ENCODE data around the gene TMEM207. TPM values are rescaled to one million over a fixed set of nuclear protein-coding genes. Genes with fewer than 3 reads are reported as not detected.

The TMEM207 gene
- total RNA-seq, 1 experiment from 2014 or later = not detected

DNA sequence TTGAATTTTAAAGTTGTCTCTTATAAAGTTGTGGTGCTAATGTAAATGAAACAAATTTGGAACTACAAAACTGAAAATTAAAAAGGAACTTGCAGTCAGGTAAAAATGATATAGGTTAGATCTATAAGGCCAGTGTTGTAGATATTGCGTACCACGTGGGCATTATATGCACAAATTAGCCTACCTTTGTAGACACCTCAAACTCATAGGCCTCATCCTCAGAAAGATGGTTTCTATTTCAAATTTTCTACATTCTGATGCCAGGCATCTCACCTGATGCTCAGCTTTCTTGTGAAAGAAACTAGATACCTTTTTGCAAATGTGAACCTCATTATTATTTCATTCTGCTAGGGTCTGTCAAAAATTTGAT lies 25.6 kb downstream of the TMEM207 start (continued):
- TF ChIP-seq, protein P1, sequence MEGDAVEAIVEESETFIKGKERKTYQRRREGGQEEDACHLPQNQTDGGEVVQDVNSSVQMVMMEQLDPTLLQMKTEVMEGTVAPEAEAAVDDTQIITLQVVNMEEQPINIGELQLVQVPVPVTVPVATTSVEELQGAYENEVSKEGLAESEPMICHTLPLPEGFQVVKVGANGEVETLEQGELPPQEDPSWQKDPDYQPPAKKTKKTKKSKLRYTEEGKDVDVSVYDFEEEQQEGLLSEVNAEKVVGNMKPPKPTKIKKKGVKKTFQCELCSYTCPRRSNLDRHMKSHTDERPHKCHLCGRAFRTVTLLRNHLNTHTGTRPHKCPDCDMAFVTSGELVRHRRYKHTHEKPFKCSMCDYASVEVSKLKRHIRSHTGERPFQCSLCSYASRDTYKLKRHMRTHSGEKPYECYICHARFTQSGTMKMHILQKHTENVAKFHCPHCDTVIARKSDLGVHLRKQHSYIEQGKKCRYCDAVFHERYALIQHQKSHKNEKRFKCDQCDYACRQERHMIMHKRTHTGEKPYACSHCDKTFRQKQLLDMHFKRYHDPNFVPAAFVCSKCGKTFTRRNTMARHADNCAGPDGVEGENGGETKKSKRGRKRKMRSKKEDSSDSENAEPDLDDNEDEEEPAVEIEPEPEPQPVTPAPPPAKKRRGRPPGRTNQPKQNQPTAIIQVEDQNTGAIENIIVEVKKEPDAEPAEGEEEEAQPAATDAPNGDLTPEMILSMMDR (IDR thresholded peaks at IDR 0.05 in 2 of 3, conservative IDR thresholded peaks at IDR 0.05 in 1 of 3; ENCODE audit: borderline replicate concordance in 1 of 3, insufficient read depth in 1 of 3, low read depth in 2 of 3, low read length in 2 of 3) = no peak
- TF ChIP-seq ELF1 (IDR thresholded peaks at IDR 0.05; ENCODE audit: borderline replicate concordance, low read depth) = no peak

DNA sequence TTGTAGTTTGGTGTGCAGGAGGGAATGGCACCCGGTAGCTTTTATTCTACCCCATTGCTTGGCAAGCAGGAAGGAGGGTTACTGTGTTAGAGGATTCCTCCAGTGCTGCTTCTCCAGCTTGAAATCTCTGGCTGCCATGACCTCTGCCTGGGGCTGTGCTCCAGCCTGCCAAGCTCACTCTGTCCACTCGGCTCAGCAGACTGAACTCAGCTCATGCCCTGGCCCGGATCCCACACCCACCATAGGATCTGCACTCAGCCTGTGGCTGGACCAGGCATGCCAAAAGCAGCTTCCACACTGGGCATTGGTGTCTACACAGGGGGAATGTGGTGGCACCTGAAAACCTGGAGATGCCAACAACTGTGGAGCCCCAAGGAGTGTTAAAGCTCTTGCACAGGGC lies 35.4 kb downstream of the TMEM207 start:
- ChIA-PET POLR2A (interaction anchor here (0.9 kb wide), 1 partner anchor 30 kb away, joined by 3 read pairs; no protein-coding TSS in a partner anchor), CTCF (interaction anchor here (1.3 to 1.4 kb wide), 2 partner anchors 10 to 29 kb away, joined by 3 to 6 read pairs; no protein-coding TSS in a partner anchor), RAD21 (ENCODE audit: low non-redundant PET in 1 of 2, low total read pairs in 2 of 2, uncharacterized antibody in 2 of 2, unreplicated experiment in 2 of 2) (no interaction called here)
- BruUV-seq (replicated peaks) = no TSS peak
- Histone ChIP-seq H3K9ac (ENCODE audit: low read length) (no peak overlapping the region), H4K20me1 (ENCODE audit: insufficient read depth) (no peaks in the 10 kb centered on the region), H3K79me2 (ENCODE audit: insufficient read depth, low read length) (no peaks in the 10 kb centered on the region), H2AFZ (ENCODE audit: low read depth, low read length, poor library complexity, severe bottlenecking) (no peak overlapping the region), H3K9me2 (ENCODE audit: insufficient read depth) (no peaks in the 10 kb centered on the region), H3K4me1 (ENCODE audit: control insufficient read depth in 1 of 2, insufficient read depth in 2 of 2, low read length in 2 of 2) (no peaks in the 10 kb centered on the region), H3K4me2 (ENCODE audit: low read length) (no peak overlapping the region), H3K9me3 (ENCODE audit: control insufficient read depth in 1 of 2, insufficient read depth in 1 of 2, low read depth in 1 of 2, low read length in 2 of 2) (no peaks in the 10 kb centered on the region), H3K4me3 (replicated peaks in 1 of 2; ENCODE audit: low read depth in 1 of 2, low read length in 2 of 2) (no peak overlapping the region), H3K27ac (ENCODE audit: low read depth, low read length) (no peak overlapping the region), H3K36me3 (ENCODE audit: control insufficient read depth in 1 of 2, insufficient read depth in 2 of 2, low read length in 2 of 2) (no peaks in the 10 kb centered on the region), H3K27me3 (ENCODE audit: insufficient read depth, low read length) (no peaks in the 10 kb centered on the region)
- intact Hi-C loops (cut with micrococcal nuclease) = no loop called here
- DNase-seq (ENCODE audit: low read depth, low spot score) (no peak), ATAC-seq (no peak)
- TF ChIP-seq, protein P2, sequence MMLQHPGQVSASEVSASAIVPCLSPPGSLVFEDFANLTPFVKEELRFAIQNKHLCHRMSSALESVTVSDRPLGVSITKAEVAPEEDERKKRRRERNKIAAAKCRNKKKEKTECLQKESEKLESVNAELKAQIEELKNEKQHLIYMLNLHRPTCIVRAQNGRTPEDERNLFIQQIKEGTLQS (IDR thresholded peaks at IDR 0.05) = no peak
- TF ChIP-seq JUND (IDR thresholded peaks at IDR 0.05) (no peak), POLR2AphosphoS5 (IDR thresholded peaks at IDR 0.05; ENCODE audit: low read depth, low read length) (no peak), CEBPB (IDR thresholded peaks at IDR 0.05; ENCODE audit: low read depth) (no peak), ZNF274 (IDR thresholded peaks at IDR 0.05; ENCODE audit: low read depth, low read length) (no peak), FOSL1 (IDR thresholded peaks at IDR 0.05; ENCODE audit: low read depth) (no peak), SRF (IDR thresholded peaks at IDR 0.05; ENCODE audit: low read depth) (no peak), ELF1 (IDR thresholded peaks at IDR 0.05; ENCODE audit: borderline replicate concordance, low read depth) (no peak), SIN3A (IDR thresholded peaks at IDR 0.05; ENCODE audit: low read depth) (no peak), CBX3 (IDR thresholded peaks at IDR 0.05; ENCODE audit: low read depth) (no peak)
- TF ChIP-seq, protein P3, sequence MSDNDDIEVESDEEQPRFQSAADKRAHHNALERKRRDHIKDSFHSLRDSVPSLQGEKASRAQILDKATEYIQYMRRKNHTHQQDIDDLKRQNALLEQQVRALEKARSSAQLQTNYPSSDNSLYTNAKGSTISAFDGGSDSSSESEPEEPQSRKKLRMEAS (IDR thresholded peaks at IDR 0.05) = no peak
- TF ChIP-seq, protein P1 (IDR thresholded peaks at IDR 0.05 in 2 of 3, conservative IDR thresholded peaks at IDR 0.05 in 1 of 3; ENCODE audit: borderline replicate concordance in 1 of 3, insufficient read depth in 1 of 3, low read depth in 2 of 3, low read length in 2 of 3) = no peak

Measured in HCT116 (cell line).